Stomach (tissue), 9 donors: Measurements from ENCODE around the gene VWA2. TPM values are rescaled to one million over a fixed set of nuclear protein-coding genes. Genes with fewer than 3 reads are reported as not detected.

Experiments used
- DNase-seq, 2 donors: peaks; one replicate each; pipeline versions ENCODE4 v3.0.0 to v3.0.0-alpha.2; 2013 to 2019
- H3K27ac ChIP-seq, 5 donors: fragments of 200-600 bp in 4 of 5; sonication (generic) in 4 of 5; one replicate each; pipeline ENCODE4 v1.5.1; 2013 to 2019; ENCODE audit warnings: mild to moderate bottlenecking in 1 of 5, moderate library complexity in 1 of 5
- H3K27me3 ChIP-seq, 3 donors: fragments of 200-600 bp; sonication (generic); one replicate each; pipeline ENCODE4 v1.5.1; 2017 to 2019; ENCODE audit warnings: mixed run types in 1 of 3
- H3K36me3 ChIP-seq, 4 donors: fragments of 200-600 bp; sonication (generic); 1 replicate in 3 of 4; 2 replicates in 1 of 4; pipeline ENCODE4 v1.5.1; 2016 to 2019
- H3K4me1 ChIP-seq, 4 donors: fragments of 200-600 bp; sonication (generic); one replicate each; pipeline ENCODE4 v1.5.1; 2016 to 2019
- H3K4me3 ChIP-seq, 4 donors: fragments of 200-600 bp; sonication (generic) in 3 of 4; one replicate each; pipeline ENCODE4 v1.5.1; 2016 to 2019; ENCODE audit warnings: mild to moderate bottlenecking in 1 of 4
- H3K9me3 ChIP-seq, 4 donors: fragments of 200-600 bp; sonication (generic); one replicate each; pipeline ENCODE4 v1.5.1; 2016 to 2019
- EP300 ChIP-seq: sonication (generic); formaldehyde crosslinking; IDR thresholded peaks from one replicate; pipeline ENCODE4 v1.6.1; 2017; ENCODE audit warnings: antibody characterized with exemption
- POLR2A ChIP-seq, 4 donors: fragments of 450-650 bp; IDR thresholded peaks; one replicate each; pipeline ENCODE4 v1.6.1; 2016; ENCODE audit warnings: antibody characterized with exemption in 4 of 4, control low read depth in 2 of 4, mild to moderate bottlenecking in 1 of 4, moderate library complexity in 1 of 4
- POLR2AphosphoS5 ChIP-seq, 3 donors: sonication (generic); formaldehyde crosslinking; IDR thresholded peaks; one replicate each; pipeline ENCODE4 v1.6.1; 2016; ENCODE audit warnings: antibody characterized with exemption in 3 of 3
- WGBS, 5 donors: extraction: QIAGEN DNeasy Blood & Tissue Kit in 3 of 5; methylation state at CpG; one replicate each; pipeline versions ENCODE4 v1.1.5 to v1.1.7; 2013 to 2018; 5-methylcytosine and 5-hydroxymethylcytosine counted together
- intact Hi-C: fragments of 100-400 bp; cut with DNase I; formaldehyde crosslinking; loops from one replicate; pipeline ENCODE4 v1.15.1; 2023; ENCODE audit warnings: low total_unique reads
- polyA plus RNA-seq, 3 donors: library from polyadenylated mRNA; stranded (reverse); fragments of 200-250 nt; gene quantifications; one replicate each; pipeline ENCODE4 v1.2.3, GENCODE V29; 2013
- total RNA-seq, 5 donors: library from RNA; depleted of rRNA; stranded (reverse); fragments of >200 nt; gene quantifications; one replicate each; pipeline versions ENCODE4 v1.1.0 to v1.2.3, GENCODE V29; 2014 to 2016
- TF ChIP-seq, protein P1 (sequence below), 7 experiments: fragments of 450-650 bp in 4 of 7; fragments of 200-600 bp in 3 of 7; sonication (generic) in 3 of 7; IDR thresholded peaks; one replicate each; pipeline ENCODE4 v1.5.1; 2016 to 2019; ENCODE audit warnings: antibody characterized with exemption in 7 of 7, control low read depth in 2 of 7, mild to moderate bottlenecking in 1 of 7
- donor health status: healthy with polysubstance abuse.
- donor health status: Bipolar disorder and iron deficiency.
- donor health status: healthy.

Gene VWA2
- total and polyA plus RNA-seq, 8 donors, result 0.46 to 20.7 (median 5.8) TPM

DNA sequence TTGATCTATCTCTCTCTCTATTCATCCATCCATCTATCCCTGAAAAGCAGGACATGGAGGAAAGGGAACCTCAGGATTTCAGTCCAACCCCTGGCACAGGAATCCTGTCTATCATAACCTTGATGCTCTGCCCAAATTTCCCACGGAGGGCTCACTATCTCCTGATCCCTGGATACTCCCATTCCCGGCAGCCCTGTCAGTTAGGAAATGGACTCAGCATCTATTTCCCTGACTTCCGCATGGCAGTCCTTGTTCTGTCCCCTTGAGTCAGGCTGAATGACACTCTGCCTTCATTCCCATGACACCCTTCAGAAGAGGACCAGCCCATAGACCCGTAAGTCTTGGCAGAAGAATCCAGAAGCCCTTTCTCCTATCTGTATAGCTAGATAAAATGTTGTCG lies 77.7 kb downstream of the VWA2 start:
- WGBS, 5 donors, result 76 to 85% (median 83%) methylated on average over 5 of the region's 5 CpGs
- H3K9me3 ChIP-seq, result no peaks in the 10 kb centered on the region
- no peak for DNase-seq
- no peaks in the 10 kb centered on the region for H3K27me3 ChIP-seq
- peaks cover 0 to 24% (median 9%) of the 10 kb centered on the region in 4 donors for H3K36me3 ChIP-seq
- no peaks in the 10 kb centered on the region for H3K4me1 ChIP-seq
- H3K4me3 ChIP-seq, result no peak overlapping the region
- no peak overlapping the region for H3K27ac ChIP-seq
- intact Hi-C loops, result no loop called here
- TF ChIP-seq EP300, result no peak

DNA sequence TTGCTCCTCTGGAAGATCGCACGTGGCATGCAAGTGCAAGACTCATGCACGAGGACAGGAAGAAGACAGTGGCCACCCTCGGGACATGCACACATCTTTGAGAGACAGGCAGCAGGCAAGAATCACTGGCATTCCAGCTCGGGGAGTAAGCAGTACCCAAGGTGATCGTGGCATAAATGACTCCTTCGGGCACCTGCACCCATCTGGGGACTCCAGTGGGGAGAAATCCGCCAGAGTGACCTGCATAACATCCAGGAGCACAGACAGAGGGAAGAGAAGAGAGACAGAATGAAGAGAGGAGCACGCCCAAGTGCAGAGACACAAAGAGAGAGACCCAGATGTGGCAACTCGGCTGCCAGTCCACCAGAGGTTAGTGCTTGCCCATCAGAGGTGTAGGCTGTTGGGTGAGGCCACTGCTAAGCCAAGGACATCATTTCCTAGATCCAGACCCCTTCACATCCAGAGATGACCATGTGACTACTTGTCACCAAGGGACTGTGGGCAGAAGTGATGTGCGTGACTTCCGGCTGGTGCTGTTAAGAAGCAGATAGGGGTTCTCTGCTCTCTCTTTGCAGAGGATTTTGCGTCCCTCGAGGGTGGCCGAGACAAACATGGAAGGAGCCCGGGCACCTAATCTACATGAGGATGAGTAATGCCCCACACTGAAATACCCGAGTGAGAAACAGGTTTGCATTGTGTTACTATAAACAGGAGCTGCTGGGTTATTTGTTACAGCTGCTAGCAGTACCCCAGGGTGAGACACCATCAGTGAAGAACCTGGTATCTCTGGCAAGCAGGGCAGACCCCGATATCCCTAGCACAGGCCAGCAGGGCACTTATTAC lies 80.6 kb downstream of the VWA2 start:
- TF ChIP-seq POLR2A (IDR thresholded peaks at IDR 0.05), result no peak
- TF ChIP-seq EP300, result no peak
- TF ChIP-seq, protein P1, sequence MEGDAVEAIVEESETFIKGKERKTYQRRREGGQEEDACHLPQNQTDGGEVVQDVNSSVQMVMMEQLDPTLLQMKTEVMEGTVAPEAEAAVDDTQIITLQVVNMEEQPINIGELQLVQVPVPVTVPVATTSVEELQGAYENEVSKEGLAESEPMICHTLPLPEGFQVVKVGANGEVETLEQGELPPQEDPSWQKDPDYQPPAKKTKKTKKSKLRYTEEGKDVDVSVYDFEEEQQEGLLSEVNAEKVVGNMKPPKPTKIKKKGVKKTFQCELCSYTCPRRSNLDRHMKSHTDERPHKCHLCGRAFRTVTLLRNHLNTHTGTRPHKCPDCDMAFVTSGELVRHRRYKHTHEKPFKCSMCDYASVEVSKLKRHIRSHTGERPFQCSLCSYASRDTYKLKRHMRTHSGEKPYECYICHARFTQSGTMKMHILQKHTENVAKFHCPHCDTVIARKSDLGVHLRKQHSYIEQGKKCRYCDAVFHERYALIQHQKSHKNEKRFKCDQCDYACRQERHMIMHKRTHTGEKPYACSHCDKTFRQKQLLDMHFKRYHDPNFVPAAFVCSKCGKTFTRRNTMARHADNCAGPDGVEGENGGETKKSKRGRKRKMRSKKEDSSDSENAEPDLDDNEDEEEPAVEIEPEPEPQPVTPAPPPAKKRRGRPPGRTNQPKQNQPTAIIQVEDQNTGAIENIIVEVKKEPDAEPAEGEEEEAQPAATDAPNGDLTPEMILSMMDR (IDR thresholded peaks at IDR 0.05), result no peak
- TF ChIP-seq POLR2AphosphoS5 (IDR thresholded peaks at IDR 0.05), result no peak
- intact Hi-C loops, result no loop called here
- DNase-seq, result no peak
- no peak overlapping the region for H3K4me3 ChIP-seq
- no peaks in the 10 kb centered on the region for H3K27me3 ChIP-seq
- H3K36me3 ChIP-seq, result peaks cover 0 to 9% (median 0%) of the 10 kb centered on the region in 4 donors
- no peaks in the 10 kb centered on the region for H3K9me3 ChIP-seq
- no peak overlapping the region for H3K27ac ChIP-seq
- 89 to 94% (median 91%) methylated on average over 18 of the region's 18 CpGs for WGBS, 5 donors
- no peaks in the 10 kb centered on the region for H3K4me1 ChIP-seq

DNA sequence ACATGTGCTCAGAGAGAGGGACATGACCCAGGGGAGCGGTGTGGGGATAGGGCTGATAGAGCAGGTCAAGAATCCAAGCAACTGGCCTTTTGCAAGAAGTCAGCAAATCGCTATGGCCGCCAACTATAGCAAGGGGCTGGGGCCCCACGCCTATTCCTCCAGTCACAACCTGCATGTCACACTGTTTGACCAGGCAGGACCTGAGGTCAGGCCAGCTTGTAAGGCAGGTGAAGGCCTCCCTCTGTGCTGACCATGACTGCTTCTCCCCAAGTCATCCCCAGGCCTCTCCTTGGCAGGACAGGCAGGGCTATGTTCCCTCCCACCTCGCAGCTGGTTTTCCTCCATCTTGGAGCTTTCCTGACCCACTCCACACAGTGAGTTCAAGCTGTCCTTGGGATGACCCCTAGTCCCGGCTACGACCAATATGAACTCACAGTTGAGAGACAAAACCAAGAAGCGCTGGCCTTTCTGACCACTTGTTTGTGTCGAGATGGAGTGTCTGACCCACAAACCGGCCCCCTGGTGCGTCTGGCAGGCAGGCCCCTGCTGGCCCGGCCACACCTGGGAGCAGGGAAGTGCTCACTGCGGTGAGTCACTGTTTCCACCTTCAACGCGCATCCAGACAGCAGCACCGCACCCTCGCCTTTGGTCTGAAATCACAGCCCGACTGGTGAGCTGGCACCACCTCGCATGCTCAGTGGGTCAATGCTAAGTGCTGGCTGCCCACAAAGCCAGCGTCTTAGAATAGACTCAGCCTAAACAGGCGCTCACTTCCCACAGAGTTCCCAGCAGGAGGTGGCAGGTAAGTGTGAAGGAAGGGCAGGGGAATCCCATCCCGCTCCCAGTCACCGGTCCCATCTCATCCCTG lies 81.4 kb downstream of the VWA2 start:
- H3K4me3 ChIP-seq, result no peak overlapping the region
- H3K27ac ChIP-seq, result no peak overlapping the region
- H3K27me3 ChIP-seq, result no peaks in the 10 kb centered on the region
- TF ChIP-seq EP300 (no peak), POLR2AphosphoS5 (IDR thresholded peaks at IDR 0.05) (no peak), POLR2A (IDR thresholded peaks at IDR 0.05) (no peak)
- TF ChIP-seq, protein P1 (IDR thresholded peaks at IDR 0.05), result no peak
- 72 to 77% (median 76%) methylated on average over 16 to 23 of the region's 23 CpGs for WGBS, 5 donors
- H3K9me3 ChIP-seq, result no peaks in the 10 kb centered on the region
- H3K4me1 ChIP-seq, result no peaks in the 10 kb centered on the region
- intact Hi-C loops, result no loop called here
- H3K36me3 ChIP-seq, result peaks cover 0 to 9% (median 0%) of the 10 kb centered on the region in 4 donors
- DNase-seq, result peak; percentile 27 to 79

GRCh38 chr10:114322344-114322743 lies 83.3 kb downstream of the VWA2 start:
- no peak overlapping the region for H3K4me3 ChIP-seq
- intact Hi-C loops, result no loop called here
- no peak for DNase-seq
- 81 to 92% (median 88%) methylated on average over 5 of the region's 5 CpGs for WGBS, 5 donors
- H3K27me3 ChIP-seq, result no peaks in the 10 kb centered on the region
- TF ChIP-seq, protein P1 (IDR thresholded peaks at IDR 0.05), result no peak
- TF ChIP-seq POLR2A (IDR thresholded peaks at IDR 0.05) (no peak), EP300 (no peak), POLR2AphosphoS5 (IDR thresholded peaks at IDR 0.05) (no peak)
- H3K36me3 ChIP-seq, result peaks cover 0 to 9% (median 0%) of the 10 kb centered on the region in 4 donors
- no peak overlapping the region for H3K27ac ChIP-seq
- peaks cover 0 to under 1% (median 0%) of the 10 kb centered on the region in 4 donors for H3K4me1 ChIP-seq
- H3K9me3 ChIP-seq, result no peaks in the 10 kb centered on the region
